HepG2 (cell line): Measurements from ENCODE around the gene PKM. TPM values are rescaled to one million over a fixed set of nuclear protein-coding genes. Genes with fewer than 3 reads are reported as not detected.
A peak's percentile ranks its signal among the peaks of the same experiment; 100 is the strongest.

Experiments
- AHDC1 ChIP-seq: sonication (generic); formaldehyde crosslinking; IDR thresholded peaks from 2 replicates; pipeline ENCODE4 v1.5.1; 2020; ENCODE audit warnings: mild to moderate bottlenecking, missing genetic modification reagents, borderline replicate concordance
- BCL6 ChIP-seq: IDR thresholded peaks from 2 replicates; pipeline ENCODE4 v1.6.1; 2016; ENCODE audit warnings: missing genetic modification reagents, missing compliant biosample characterization
- CEBPG ChIP-seq: IDR thresholded peaks from 2 replicates; pipeline ENCODE4 v1.6.1; 2016
- CHD4 ChIP-seq: fragments of 200-600 bp; sonication (generic); IDR thresholded peaks from 2 replicates; pipeline ENCODE4 v1.7.0; 2017; ENCODE audit warnings: mild to moderate bottlenecking, low read length, borderline replicate concordance
- EHMT2 ChIP-seq: fragments of 200-600 bp; sonication (generic); IDR thresholded peaks from 2 replicates; pipeline ENCODE4 v1.7.0; 2017; ENCODE audit warnings: antibody characterized with exemption, low read depth, low read length, borderline replicate concordance
- FOXA3 ChIP-seq: IDR thresholded peaks from 2 replicates; pipeline ENCODE4 v1.6.1; 2016; ENCODE audit warnings: missing genetic modification reagents, missing compliant biosample characterization
- FOXK1 ChIP-seq: sonication (generic); formaldehyde crosslinking; IDR thresholded peaks from 2 replicates; pipeline ENCODE4 v1.4.0; 2020; ENCODE audit warnings: low read depth, missing genetic modification reagents, borderline replicate concordance
- IRF9 ChIP-seq: sonication (generic); formaldehyde crosslinking; IDR thresholded peaks from 2 replicates; pipeline ENCODE4 v1.8.0; 2022; ENCODE audit warnings: missing genetic modification reagents, mild to moderate bottlenecking, borderline replicate concordance
- MAZ ChIP-seq, 2 experiments: sonication (generic) in 1 of 2; formaldehyde crosslinking in 1 of 2; IDR thresholded peaks; 2 replicates each; pipeline versions ENCODE4 v1.5.0 to v1.6.1; 2012 to 2020; ENCODE audit warnings: low read depth in 2 of 2, mild to moderate bottlenecking in 2 of 2, borderline replicate concordance in 1 of 2, improper control_type of control experiment in 1 of 2, low read length in 1 of 2, missing genetic modification reagents in 1 of 2, moderate library complexity in 1 of 2
- NCOA1 ChIP-seq: sonication (generic); formaldehyde crosslinking; IDR thresholded peaks from 2 replicates; pipeline ENCODE4 v1.9.0; 2021; ENCODE audit warnings: missing genetic modification reagents
- PITX1 ChIP-seq: sonication (generic); formaldehyde crosslinking; IDR thresholded peaks from 2 replicates; pipeline ENCODE4 v1.5.1; 2020; ENCODE audit warnings: mild to moderate bottlenecking, missing genetic modification reagents
- YEATS4 ChIP-seq: sonication (generic); formaldehyde crosslinking; IDR thresholded peaks from 2 replicates; pipeline ENCODE4 v1.4.0; 2020; ENCODE audit warnings: missing genetic modification reagents, borderline replicate concordance
- ZNF24 ChIP-seq: fragments of 450-650 bp; IDR thresholded peaks from 2 replicates; pipeline ENCODE4 v1.6.1; 2017; ENCODE audit warnings: antibody characterized with exemption, mild to moderate bottlenecking
- ZNF3 ChIP-seq: IDR thresholded peaks from 2 replicates; pipeline ENCODE4 v1.7.0; 2017; ENCODE audit warnings: inconsistent platforms
- ZNF543 ChIP-seq: sonication (generic); formaldehyde crosslinking; IDR thresholded peaks from 2 replicates; pipeline ENCODE4 v1.4.0; 2020; ENCODE audit warnings: mild to moderate bottlenecking, missing genetic modification reagents
- ZNF574 ChIP-seq: sonication (generic); formaldehyde crosslinking; IDR thresholded peaks from 2 replicates; pipeline ENCODE4 v1.4.0; 2020; ENCODE audit warnings: missing genetic modification reagents
- ZNF839 ChIP-seq: sonication (generic); formaldehyde crosslinking; IDR thresholded peaks from 2 replicates; pipeline ENCODE4 v1.4.0; 2020; ENCODE audit warnings: missing genetic modification reagents, mild to moderate bottlenecking, borderline replicate concordance
- polyA plus RNA-seq, 8 experiments: library from polyadenylated mRNA; depleted of rRNA in 3 of 8; stranded (reverse) in 7 of 8; unstranded in 1 of 8; fragments of >200 nt; fragmentation: Illumina TruSeq in 4 of 8; extraction: Trizol in 4 of 8; gene quantifications; 2 replicates each; pipeline versions ENCODE4 v1.2.1 to v1.2.3, GENCODE V29; 2011 to 2016; ENCODE audit warnings: low read depth in 4 of 8, missing spikeins in 1 of 8, mixed read lengths in 1 of 8; ENCODE audit not compliant: insufficient read depth in 1 of 8
- total RNA-seq, 5 experiments: library from RNA; depleted of rRNA; stranded (reverse); fragments of >200 nt; fragmentation: Illumina TruSeq; extraction: Trizol; gene quantifications; 2 replicates each; pipeline ENCODE4 v1.2.3, GENCODE V29; 2016; ENCODE audit warnings: low read depth in 1 of 5
- TF ChIP-seq, protein P1 (sequence below): sonication (generic); formaldehyde crosslinking; IDR thresholded peaks from 2 replicates; pipeline ENCODE4 v1.9.0; 2022; ENCODE audit warnings: low read depth, missing genetic modification reagents

PKM gene
- total and polyA plus RNA-seq, 2 of the 13 experiments (the other 11 are each of a cell fraction or from before 2014, with no cell fraction given), result 488 to 780 TPM

DNA sequence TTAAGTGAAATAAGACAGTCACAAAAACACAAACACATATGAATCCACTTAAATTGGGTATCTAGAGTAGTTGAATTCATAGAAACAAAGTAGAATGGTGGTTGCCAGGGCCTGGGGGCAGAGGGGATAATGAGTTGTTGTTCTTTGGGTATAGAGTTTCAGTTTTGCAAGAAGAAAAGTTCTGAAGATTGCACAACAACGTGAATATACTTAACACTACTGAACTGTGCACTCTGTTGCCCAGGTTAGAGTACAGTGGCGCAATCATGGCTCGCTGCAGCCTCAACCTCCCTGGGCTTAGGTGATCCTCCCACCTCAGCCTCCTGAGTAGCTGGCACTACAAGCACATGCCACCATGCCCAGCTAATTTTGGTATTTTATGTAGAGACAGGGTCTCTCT is 48.3 kb downstream of the PKM start (continued):
- peak; percentile 83 for TF ChIP-seq ZNF574 (CRISPR knock-in tag)
- peak; percentile 83; the same call in 1 of the 2 replicates for TF ChIP-seq NCOA1 (CRISPR knock-in tag)
- peak; percentile 50; the same call in 1 of the 2 replicates for TF ChIP-seq ZNF24
- peak; percentile 51; the same call in 1 of the 2 replicates for TF ChIP-seq CHD4
- TF ChIP-seq AHDC1, result peak; percentile 76
- no peak for TF ChIP-seq ZNF839 (CRISPR knock-in tag)
- TF ChIP-seq BCL6 (CRISPR knock-in tag), result peak; percentile 84
- TF ChIP-seq, protein P1, sequence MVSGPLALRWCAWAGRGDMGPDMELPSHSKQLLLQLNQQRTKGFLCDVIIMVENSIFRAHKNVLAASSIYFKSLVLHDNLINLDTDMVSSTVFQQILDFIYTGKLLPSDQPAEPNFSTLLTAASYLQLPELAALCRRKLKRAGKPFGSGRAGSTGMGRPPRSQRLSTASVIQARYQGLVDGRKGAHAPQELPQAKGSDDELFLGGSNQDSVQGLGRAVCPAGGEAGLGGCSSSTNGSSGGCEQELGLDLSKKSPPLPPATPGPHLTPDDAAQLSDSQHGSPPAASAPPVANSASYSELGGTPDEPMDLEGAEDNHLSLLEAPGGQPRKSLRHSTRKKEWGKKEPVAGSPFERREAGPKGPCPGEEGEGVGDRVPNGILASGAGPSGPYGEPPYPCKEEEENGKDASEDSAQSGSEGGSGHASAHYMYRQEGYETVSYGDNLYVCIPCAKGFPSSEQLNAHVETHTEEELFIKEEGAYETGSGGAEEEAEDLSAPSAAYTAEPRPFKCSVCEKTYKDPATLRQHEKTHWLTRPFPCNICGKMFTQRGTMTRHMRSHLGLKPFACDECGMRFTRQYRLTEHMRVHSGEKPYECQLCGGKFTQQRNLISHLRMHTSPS, result peak; percentile 86
- TF ChIP-seq FOXA3 (CRISPR knock-in tag), result peak; percentile 76
- TF ChIP-seq PITX1, result peak; percentile 89
- TF ChIP-seq MAZ (IDR thresholded peaks at IDR 0.05; ENCODE audit: borderline replicate concordance, low read depth, low read length), result no peak
- TF ChIP-seq MAZ (CRISPR knock-in tag; IDR thresholded peaks at IDR 0.05; ENCODE audit: low read depth), result no peak
- peak; percentile 52; the same call in 1 of the 2 replicates for TF ChIP-seq YEATS4
- TF ChIP-seq ZNF3, result peak; percentile 92
- TF ChIP-seq EHMT2, result peak; percentile 78; the same call in 1 of the 2 replicates
- TF ChIP-seq ZNF543 (CRISPR knock-in tag), result 0 out of 2 replicates have a peak, but pooled peaks have one; percentile 34
- TF ChIP-seq FOXK1 (CRISPR knock-in tag), result peak; percentile 75
- TF ChIP-seq CEBPG, result peak; percentile 99
- 0 out of 2 replicates have a peak, but pooled peaks have one; percentile 30 for TF ChIP-seq IRF9 (CRISPR knock-in tag)
